Measurements from ENCODE around the gene ELL.
"Not testable (repeated sequence)": the region's sequence is repeated elsewhere in the genome, so short reads cannot be mapped to it uniquely, and the experiment has no call there.

The ELL gene

DNA sequence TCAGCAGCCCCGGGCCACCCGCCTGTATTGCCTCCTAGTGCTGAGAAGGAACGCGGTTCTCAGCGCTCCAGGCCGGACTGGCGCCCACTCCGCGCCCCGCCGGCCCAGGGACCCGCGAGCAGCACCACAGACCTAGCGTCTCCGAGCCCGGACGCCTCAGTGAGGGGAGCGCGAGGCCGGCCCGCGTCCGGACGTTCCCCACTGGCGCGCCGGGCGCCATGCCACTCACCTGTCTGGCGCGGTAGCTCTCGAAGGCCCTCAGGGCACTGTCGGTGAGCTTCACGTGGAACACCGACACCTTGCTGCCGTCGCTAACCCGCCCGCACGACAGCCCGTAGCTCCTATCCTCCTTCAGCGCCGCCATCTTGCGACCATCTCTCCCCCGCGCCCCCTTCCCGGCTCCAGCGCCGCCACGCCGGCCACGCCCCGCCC lies at the start of gene ELL:
ELL (minus strand) TSS at position 379 of the 432 bp plus-strand sequence; CDS start at position 364, 15 bp downstream.
- no peak for FAIRE-seq

DNA sequence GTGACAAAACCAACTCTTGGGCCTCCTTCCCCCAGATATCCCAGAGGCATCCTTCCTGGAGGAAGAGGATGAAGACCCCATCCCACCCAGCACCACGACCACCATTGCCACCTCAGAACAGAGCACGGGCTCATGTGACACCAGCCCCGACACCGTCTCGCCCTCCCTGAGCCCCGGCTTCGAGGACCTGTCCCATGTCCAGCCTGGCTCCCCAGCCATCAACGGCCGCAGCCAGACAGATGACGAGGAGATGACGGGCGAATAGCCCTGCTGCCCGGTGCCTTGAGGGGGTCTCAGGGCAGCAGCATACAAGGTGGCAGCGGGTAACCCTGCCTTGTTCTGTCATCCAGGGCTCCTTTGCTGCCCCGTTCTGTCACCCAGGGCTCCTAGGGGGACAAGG lies 46.5 kb upstream of the ELL start:
- FAIRE-seq = no peak

DNA sequence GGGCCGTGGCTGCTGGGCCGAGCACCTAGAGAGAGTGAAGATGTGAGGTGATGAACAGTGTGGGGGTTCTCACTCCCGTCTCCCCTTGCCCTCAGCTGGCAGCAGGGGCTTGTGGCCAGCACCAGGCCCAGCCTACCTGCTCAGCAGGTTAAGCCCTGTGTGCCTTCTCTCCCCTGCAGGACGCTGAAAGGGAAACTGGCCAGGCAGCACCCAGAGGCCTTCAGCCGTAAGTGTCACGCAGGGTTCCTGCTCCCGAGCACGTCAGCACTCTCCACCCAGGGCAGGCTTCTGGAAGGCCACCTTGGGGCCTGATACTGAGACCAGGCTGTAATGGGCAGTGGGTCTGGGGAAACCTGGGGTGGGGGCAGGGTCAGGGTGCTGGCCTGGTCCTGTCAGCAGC lies 45.1 kb upstream of the ELL start:
- no peak for FAIRE-seq

DNA sequence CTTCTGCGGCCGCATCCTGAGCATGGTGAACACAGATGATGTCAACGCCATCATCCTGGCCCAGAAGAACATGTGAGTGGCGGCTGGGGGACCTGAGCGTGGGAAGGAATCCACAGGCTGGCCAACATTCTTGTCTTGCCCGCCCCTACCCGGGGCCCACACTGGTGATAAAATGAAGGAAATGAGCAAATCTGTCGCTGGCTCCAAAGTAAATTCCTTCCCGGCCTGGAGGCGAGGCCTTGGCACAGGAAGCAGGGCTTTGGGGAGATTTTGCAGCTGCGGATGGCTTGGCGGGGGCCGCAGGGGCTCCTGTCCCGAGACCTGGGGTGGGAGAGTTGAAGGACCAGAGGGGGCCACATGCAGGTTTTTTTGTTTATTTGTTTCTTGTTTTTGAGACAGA lies 40.2 kb upstream of the ELL start:
- no peak for FAIRE-seq

DNA sequence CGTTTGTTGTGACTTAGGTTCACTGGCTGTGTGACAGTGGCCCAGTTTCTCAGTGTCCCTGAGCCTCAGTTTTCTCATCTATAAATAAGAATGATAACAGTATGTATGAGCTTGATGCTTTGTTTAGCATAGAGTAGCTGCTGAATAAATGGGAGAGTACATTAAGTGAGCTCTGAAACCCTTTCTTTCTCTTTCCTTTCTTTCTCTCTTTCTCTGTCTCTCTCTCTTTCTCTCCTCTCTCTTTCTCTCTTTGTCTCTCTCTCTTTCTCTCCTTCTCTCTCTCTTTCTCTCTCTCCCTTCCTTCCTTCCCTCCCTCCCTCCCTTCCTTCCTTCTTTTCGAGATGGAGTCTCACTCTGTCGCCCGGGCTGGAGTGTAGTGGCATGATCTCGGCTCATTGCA lies 37.8 kb upstream of the ELL start:
- no peak for FAIRE-seq

DNA sequence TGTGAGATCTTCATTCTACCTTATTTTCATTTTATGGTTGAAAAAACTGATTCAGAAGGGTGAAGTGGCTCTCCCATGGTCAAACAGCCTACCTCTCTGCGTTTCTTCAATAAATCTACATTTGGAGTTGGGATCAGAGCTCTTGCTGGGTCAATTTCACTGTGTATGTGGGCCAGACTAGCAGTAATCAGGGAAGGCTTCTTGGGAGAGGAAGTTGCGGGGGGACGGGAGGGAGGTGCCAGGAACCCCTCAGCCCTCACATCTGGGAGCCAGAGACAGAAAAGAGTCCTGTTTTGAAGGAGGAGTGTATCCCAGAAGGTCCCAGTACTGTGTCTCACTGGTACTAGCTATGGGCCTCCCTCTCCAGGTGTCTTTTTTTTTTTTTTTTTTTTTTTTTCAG lies 36.7 kb upstream of the ELL start:
- FAIRE-seq = no peak

DNA sequence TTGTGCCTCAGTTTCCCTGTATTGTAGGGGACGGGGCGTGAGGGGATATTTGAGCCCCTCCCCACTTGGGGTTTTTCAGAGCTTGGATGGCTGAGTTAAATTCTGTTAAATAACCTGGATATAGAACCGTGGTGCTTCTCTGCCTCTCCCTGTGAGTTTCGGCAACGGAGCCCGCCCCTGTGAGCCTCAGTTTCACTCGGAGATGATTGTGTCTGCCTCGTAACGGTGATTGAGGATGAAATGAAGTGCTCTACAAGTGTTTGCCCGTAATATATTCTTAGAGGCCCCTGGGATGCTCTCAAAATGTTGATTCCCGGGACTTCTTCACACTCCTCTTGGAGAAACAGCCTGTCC lies 36.3 kb upstream of the ELL start:
- FAIRE-seq = no peak

DNA sequence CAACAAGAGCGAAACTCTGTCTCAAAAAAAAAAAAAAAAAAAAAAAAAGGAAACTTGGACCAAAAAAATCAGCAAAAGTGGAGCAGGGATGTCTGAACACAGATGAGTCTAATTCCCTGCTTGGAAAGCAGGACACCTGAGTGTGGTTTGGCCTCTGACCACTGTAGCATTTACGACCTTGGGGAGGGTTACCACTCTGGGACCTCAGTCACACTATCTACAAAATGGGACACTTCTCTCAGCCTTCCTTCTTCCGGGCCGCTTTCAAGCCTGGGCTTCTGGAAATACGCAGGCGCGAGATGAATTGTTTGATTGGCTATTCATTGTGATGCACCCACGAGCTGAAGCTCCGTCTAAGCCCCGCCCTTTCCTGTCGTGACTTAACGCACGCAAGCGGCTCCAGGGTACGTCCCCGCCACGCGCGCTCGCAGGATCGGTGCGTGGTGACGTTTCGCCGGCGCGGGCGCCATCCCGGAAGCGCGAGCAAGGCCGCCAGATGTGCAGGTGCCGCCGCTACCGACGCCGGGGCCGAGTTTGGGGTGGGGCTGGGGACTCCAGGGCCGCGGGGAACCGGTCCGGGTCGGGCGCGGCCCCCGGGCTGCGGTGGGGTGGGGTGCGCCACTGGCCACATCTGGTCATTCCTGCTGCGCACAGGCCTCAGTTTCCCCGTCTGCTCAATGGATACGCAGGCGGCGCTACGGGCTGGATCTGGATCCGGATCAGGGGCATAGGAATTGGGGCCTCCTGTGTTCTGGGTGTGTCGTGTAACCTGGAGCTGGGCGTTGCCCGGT lies 35.7 kb upstream of the ELL start, which contains the start of gene KXD1:
KXD1 (plus strand) TSS at position 460 of the 791 bp plus-strand sequence. CDS start 4,187 bp downstream, outside the sequence.
- FAIRE-seq = peak; percentile 98

DNA sequence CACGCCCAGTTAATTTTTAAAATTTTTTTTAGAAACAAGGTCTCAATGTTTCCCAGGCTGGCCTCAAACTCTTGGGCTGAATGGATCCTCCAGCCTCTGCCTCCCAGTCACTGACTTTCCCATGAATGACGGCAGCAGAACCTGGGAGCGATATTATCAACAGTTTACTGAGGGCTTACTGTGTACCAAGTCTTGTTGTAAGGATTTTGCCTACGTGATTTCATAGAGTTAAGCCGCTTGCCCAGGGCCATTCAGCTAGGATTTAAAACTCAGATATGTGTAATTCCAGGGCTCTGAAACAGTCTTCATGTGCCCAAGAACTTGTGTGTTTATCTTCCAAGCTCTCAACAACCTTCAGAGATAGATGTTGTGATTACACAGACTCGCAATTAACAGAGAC lies 29.8 kb upstream of the ELL start:
- FAIRE-seq = no peak

DNA sequence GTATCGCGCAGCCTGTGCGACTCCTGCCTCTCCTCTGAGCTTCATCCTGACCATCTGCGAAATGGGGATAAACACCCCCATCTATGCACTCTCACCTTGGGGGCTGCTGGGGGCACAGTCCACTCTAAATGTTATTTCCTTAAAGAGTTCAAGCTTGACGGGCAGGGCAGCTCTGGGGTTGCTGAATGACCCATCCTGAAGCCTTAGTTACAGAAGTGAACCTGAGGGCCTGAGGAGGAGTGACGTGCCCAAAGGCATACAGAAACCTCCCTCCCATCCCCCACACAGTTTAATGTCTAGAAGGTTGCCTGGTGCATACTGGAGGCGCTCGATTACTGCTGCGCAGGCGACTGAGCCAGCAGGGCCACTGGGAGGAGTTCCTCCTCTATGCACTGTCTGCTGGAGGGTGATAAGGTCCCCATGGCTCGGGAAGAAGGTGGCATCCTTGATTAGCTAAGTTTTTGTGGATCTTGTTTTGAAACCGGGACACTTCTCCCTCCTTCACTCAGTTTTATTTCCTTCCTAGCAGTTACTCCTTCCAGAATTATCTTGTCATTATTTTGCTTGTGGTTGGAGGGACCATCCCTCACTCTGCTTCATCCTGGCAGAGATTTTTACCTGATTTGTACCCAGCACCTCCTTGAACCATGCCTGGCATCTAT lies 22.1 kb upstream of the ELL start:
- no peak for FAIRE-seq

DNA sequence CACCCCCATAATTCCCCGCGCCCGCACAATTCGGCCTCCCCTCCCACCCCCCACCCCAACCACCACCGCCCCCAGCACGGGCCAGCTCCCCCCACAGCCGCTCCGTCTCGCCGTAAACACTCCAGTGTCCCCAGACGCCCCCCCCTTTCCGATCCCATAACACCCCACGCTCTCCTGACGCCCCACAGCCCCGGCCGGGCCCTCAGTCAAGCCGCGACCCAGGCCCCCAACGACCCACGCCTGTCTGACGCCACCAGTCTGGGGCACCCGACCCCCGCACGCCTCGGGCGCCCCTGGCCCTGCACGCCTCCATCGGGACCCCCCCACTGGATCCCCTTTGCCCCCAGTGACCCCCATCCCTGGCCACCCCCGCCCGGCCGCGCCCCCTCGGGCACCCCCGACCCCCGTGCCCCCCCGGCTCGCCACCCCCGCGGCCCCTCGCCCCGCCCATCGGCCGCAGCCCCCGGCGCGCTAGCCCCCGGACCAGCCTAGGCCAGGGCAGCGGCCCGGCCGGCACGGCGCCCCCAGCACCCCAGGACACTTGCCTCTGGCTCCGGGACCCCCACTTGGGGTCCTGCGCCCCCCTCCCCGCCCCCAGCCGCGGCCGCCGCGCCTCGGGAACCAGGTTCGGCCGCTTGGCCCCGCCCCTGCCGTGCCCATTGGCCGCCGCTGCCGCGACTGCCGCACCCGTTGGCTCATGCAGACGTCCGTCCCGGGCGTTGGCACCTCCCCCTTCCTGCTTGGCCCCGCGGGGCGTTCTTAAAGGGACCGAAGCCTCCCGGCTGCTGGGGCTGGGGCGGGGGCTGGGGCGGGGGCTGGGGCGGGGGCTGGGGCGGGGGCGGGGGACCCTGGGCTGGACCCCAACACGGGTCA lies 21.3 kb upstream of the ELL start, which contains the start of gene FKBP8:
FKBP8 (minus strand) TSS at position 633 of the 873 bp plus-strand sequence. CDS start 1,603 bp downstream, outside the sequence.
- no peak for FAIRE-seq

DNA sequence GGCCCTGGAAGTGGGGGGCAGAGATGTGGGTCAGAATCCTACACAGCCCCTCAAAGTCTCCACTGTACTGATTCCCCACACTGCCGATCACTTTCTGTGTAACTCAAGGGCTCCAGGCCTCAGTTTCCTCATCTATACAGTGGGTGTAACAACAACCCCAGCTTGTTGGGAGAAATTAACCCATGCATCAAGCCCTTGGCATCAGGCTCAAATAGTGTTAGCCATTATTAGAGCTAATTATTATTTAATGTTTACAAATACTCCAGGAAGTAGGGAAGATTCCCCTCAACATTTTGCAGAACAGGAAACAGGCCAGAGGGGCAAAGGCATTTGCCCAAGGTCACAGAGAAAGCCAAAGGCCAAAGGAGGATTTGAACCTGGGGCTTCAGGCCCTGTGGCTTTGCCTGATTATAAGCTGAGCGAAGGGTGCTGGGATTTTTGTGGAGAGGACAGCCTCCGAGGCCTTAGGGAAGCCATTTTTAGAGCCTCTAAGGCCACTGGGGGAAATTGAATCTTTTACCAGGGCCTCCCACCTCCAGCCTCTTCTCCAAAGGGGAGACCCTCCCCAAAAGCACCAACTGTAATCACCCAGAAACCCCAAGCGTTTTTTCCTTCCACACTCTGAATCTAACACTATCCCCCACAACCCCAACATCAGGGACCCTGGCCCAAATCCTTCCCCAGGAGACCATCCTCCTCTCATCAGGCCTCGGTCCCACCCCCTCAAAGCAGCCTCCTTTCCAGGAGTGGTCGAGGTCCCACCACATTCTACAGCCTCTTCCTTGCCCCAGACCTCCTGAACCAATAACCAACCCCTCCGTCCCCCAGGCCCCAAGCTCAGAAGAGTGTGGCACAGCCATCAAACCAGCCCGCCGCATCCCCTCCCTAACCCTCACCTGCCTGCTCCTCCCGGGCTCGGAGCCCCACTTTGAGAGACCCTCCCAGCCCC lies 20.4 kb upstream of the ELL start:
- no peak for FAIRE-seq

DNA sequence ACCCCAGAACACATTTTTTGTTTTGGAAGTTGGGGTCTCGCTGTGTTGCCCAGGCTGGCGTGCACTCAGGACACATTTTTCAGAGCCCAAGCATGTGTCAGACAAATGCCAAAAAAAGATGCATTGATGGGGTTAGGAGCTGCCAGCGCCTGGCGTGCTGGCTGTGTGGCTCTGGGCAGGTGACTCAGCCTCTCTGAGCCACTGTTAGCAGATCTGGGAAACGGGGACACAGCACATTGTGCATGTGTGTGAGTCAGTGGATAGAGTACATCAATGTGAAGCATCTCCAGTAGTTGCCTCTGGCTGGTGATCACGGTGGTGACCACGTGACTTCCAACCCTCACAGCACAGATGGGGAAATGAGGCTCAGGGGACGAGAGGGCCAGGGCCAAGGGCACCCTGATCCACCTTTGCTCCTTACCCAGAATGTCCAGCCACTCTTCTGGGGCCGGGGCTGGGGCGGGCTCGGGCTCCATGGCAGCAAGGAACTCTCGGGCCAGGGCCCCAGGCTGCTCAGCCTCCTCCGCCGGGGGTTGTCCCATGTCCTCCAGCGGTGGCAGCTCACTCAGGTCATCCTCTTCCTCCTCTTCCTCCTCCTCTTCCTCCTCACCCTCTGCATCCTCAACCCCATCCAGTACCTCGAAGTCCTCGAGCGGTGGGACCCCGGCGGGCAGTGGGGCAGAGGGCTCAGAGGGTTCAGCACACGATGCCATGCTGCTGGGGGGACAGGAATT lies 19.6 kb upstream of the ELL start:
- FAIRE-seq = no peak

DNA sequence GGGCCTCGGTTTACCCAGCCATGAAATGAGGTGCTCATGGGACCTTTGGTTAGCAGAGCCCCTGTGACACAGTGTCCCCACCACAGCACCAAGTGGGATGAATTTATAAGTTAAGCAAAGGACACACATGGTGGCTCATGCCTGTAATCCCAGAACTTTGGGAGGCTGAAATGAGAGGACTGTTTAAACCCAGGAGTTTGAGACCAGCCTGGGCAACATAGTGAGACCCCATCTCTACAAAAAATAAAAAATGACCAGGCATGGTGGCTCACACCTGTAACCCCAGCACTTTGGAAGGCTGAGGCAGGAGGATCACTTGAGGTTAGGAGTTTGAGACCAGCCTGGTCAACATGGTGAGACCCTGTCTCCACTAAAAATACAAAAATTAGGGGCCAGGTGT lies 18.3 kb upstream of the ELL start:
- FAIRE-seq = not testable (repeated sequence)

DNA sequence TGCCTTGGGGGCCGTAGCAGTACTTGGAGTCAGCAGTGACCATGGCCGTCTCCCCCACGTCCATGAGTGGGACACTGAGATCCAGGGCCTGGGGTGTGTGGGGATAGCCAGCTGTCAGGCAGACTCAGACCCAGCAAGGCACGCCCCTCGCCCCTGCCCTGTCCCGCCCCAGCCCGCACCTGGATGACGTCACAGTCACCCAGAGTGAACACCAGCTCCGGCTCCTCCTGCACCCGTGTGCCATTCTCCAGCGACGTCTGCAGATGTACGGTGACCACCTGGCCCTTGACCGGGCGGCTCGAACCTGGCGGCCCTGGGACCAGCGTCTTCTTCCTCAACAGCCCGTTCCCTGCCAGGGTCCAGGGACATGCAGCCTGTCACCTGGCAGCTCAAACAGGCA lies 17.5 kb upstream of the ELL start:
- FAIRE-seq = no peak

DNA sequence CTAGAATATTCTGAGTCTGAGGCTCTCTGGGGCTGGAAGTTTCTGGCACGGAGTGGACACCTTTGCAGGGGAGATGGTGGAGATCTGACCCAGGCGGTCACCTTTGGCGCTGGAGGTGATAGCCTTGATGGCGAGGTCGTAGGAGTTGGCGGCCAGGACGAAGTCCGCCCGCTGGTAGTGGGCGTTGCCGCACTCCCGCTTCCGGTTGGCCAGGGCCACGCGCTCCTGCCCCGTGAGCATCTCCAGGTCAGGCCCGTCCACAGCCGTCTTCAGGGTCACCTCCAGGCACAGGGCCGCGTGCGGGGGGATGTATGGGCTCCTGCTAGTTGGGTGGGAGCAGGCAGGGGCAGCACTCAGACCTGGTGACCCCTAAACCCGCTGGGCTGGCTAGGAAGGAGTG lies 16.2 kb upstream of the ELL start:
- no peak for FAIRE-seq

DNA sequence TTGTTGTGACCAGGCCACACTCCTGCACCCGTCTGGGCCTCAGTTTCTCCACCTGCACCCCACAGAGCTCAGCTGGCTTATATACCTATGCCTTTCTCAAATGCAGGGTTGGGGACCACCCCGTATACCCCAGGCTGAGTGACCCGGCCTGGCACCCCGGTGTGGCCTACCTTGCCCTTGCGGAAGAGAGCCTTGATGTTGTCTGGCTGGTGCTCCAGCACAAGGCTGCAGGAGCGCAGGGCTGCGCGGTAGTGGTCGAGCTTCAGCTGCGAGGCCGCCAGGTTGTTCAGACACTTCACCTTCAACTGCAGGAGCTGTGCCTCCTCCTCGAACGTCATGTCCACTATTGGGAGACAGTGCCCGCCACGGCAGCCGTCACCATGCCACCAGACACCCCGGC lies 15.6 kb upstream of the ELL start:
- no peak for FAIRE-seq

DNA sequence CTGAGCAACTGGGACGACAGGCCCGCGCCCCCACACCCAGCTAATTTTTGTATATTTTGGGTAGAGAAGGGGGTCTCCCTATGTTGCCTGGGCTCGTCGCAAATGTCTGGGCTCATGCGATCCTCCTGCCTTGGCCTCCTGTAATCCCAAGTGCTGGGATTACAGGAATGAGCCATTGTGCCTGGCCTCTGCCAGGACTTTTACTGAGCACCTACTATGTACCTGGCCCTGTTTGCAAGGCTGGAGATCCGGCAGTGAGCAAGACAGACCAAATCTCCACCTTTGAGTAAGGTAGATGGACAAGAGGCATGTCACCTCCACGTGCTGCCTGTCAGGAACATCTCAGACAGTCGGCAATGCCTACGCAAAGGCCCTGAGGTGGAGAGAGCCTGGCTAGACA lies 14.6 kb upstream of the ELL start:
- no peak for FAIRE-seq

DNA sequence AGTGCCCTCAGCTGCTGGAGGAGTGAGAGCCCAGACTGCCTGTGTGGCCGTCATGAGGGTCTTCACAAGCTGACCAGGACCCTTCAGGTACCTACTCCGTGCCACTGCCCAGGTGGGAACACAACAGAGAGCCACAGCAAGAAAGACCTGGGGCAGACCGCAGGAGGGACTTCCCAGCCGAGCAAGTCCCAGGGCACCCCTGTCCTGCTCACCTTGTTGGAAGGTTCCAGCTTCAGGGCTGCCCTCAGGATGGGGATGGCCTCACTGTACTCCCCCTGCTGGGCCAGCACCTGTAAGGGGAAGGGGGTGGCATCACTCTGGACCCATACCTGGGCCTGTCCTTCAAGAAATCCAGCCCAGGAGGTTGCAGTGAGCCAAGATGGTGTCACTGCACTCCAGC lies 11.2 kb upstream of the ELL start:
- no peak for FAIRE-seq

DNA sequence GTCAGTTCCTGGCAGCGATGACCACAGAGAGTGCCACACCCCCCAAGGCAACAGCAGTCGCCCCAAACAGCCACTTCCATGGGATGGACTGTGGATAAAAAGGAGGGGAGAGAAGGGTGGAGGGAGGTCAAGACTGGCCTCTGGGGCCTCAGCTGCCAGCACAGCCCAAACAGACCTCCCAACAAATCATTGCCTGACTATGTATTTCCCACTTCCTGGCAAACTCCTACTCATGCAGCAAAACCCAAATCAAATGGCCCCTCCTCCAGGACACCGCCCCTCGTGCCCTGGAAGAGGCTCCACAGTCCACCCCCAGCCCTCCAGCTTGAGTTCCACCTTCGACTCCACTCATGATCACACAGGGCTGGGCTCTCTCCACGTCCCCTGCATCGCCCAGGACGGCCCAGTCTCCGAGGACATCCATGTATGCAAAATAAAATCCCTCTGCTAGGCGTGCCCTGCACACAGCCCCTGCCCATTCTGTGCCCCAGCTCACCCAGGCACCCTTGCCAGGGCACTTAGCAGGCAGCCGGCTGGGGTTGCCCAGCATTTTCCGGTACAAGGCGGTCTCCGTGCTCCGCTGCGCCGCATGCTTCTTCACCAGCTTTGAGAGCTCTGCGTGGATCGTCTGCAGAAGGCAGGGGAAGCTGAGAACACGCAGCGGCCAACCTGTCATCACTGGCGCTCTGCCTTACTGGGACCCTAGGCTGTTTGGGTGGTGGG lies 10.5 kb upstream of the ELL start:
- no peak for FAIRE-seq

DNA sequence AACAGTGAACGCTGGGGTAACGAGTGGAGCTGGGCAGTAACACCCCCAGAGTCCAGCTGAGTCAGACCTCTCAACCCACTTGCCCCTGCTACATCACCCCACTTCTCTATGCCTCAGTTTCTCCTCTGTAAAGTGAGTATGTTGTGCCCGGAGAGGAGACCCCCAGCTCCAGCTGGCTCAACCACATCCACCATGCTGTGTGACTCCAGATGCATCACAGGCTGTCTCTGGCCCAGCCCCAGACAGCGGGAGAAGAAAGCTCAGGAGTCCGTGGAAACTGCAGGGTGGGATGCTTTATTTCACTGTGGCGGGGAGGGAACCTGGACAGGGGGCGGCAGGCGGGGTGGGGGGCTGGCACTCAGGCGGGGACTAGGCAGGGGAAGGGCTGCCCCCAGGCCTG lies 9.6 kb upstream of the ELL start:
- FAIRE-seq = no peak
